ENCODE data around the gene MEF2B.

The MEF2B gene

GRCh38 chr19:19201697-19202630, 31.9 kb upstream of the MEF2B start:
- TF ChIP-seq, protein P1, sequence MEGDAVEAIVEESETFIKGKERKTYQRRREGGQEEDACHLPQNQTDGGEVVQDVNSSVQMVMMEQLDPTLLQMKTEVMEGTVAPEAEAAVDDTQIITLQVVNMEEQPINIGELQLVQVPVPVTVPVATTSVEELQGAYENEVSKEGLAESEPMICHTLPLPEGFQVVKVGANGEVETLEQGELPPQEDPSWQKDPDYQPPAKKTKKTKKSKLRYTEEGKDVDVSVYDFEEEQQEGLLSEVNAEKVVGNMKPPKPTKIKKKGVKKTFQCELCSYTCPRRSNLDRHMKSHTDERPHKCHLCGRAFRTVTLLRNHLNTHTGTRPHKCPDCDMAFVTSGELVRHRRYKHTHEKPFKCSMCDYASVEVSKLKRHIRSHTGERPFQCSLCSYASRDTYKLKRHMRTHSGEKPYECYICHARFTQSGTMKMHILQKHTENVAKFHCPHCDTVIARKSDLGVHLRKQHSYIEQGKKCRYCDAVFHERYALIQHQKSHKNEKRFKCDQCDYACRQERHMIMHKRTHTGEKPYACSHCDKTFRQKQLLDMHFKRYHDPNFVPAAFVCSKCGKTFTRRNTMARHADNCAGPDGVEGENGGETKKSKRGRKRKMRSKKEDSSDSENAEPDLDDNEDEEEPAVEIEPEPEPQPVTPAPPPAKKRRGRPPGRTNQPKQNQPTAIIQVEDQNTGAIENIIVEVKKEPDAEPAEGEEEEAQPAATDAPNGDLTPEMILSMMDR (conservative IDR thresholded peaks at IDR 0.05; ENCODE audit: low read depth): no peak
- ChIA-PET CTCF (no interaction called here), POLR2A (ENCODE audit: low non-redundant PET) (interaction anchor here (0.8 to 1.0 kb wide), 2 partner anchors 9 to 10 kb away, joined by 3 to 6 read pairs; partner anchors contain the start of gene BORCS8)
- no peak for DNase-seq (ENCODE audit: low spot score)
- peak overlapping the region; percentile 85 for H3K27ac ChIP-seq

DNA sequence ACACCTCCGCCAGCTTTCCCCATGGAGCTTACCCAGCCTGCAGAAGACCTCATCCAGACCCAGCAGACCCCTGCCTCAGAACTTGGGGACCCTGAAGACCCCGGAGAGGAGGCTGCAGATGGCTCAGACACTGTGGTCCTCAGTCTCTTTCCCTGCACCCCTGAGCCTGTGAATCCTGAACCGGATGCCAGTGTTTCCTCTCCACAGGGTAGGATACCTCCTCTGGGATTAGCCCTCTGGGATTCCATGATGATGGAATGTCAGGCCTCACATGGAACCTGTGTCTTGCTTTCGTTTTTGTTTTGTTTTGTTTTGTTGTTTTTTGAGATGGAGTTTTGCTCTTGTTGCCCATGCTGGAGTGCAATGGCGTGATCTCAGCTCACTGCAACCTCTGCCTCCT, 23.9 kb upstream of the MEF2B start:
- POLR2A ChIA-PET (ENCODE audit: low non-redundant PET): no interaction called here
- CTCF ChIA-PET: no interaction called here
- DNase-seq (ENCODE audit: low spot score): no peak
- TF ChIP-seq, protein P1 (conservative IDR thresholded peaks at IDR 0.05; ENCODE audit: low read depth): no peak
- H3K27ac ChIP-seq: peak overlapping the region; percentile 97

DNA sequence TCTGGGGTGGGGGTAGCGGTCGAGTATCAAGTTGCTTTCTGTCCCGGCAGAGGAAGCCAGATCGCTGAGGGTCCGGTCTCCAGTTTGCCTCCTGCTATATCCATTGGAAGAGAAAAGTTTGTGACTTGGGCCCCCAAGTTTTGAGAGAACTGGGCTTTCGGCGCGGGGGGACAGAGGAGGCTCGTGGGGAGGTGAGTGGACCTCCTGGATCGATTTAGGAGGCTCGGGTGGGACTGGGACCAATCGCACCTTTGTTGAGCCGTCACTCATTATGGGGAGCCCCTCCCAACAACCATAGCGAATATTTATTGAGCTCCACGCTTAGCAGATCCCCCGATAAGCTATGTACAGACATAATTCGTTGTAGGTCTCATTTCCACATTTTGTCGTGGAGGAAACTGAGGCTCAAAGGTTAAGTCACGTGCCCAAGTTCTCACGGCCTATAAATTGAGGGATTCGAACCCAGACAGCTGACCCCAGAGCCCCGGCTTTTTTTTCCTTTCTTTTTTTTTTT, 22.9 kb upstream of the MEF2B start:
- TF ChIP-seq, protein P1 (conservative IDR thresholded peaks at IDR 0.05; ENCODE audit: low read depth): no peak
- POLR2A ChIA-PET (ENCODE audit: low non-redundant PET): interaction anchor here (0.6 to 1.0 kb wide), 2 partner anchors 9 to 124 kb away, joined by 3 to 9 read pairs; no protein-coding TSS in a partner anchor
- DNase-seq (ENCODE audit: low spot score): no peak
- CTCF ChIA-PET: interaction anchor here (0.6 kb wide), 1 partner anchor 76 kb away, joined by 3 read pairs; no protein-coding TSS in a partner anchor
- peak overlapping the region; percentile 97 for H3K27ac ChIP-seq

- POLR2A ChIA-PET (ENCODE audit: low non-redundant PET): interaction anchor here (0.6 to 1.0 kb wide), 4 partner anchors 9 to 125 kb away, joined by 3 to 9 read pairs (median 4); no protein-coding TSS in a partner anchor
- TF ChIP-seq, protein P1 (conservative IDR thresholded peaks at IDR 0.05; ENCODE audit: low read depth): no peak
- peak; percentile 98 for DNase-seq (ENCODE audit: low spot score)
- CTCF ChIA-PET: interaction anchor here (0.6 to 0.7 kb wide), 2 partner anchors 17 to 77 kb away, joined by 3 read pairs; no protein-coding TSS in a partner anchor
- peak within 1 kb of the TSS; percentile 97 for H3K27ac ChIP-seq
Measured at GRCh38 chr19:19192078-19192882, 22.2 kb upstream of the MEF2B start, which contains the start of the genes BORCS8 and RFXANK. Gene BORCS8 (minus strand): TSS chr19:19192152. CDS start chr19:19192117, 35 bp downstream. Gene RFXANK (plus strand): TSS chr19:19192258. CDS start chr19:19193947, 1,689 bp downstream.

DNA sequence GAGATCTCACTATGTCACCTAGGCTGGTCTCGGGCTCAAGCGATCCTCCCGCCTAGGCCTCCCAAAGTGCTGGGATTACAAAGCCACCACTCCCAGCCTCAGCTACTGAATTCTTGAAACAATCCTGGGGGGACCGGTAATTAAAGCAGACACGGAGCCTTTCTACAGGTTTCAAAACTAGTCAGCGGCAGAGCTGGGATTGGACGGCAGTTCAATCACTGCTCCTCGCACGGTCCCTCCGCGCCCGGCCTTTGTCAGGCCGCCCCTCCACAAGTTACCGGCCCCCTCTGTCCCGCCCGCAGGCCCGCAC, 21.7 kb upstream of the MEF2B start:
- TF ChIP-seq, protein P1 (conservative IDR thresholded peaks at IDR 0.05; ENCODE audit: low read depth): no peak
- ChIA-PET CTCF (interaction anchor here (0.7 kb wide), 1 partner anchor 17 kb away, joined by 3 read pairs; no protein-coding TSS in a partner anchor), POLR2A (ENCODE audit: low non-redundant PET) (interaction anchor here (0.7 to 0.8 kb wide), 2 partner anchors 10 to 65 kb away, joined by 3 to 6 read pairs; no protein-coding TSS in a partner anchor)
- DNase-seq (ENCODE audit: low spot score): no peak
- H3K27ac ChIP-seq: peak overlapping the region; percentile 97

Data from RWPE1 (cell line).